K562 (cell line): ENCODE results near the gene MAN2B1. TPM values are rescaled to one million over a fixed set of nuclear protein-coding genes. Genes with fewer than 3 reads are reported as not detected.

Experiments
- CEBPB ChIP-seq: fragments of 450-650 bp; IDR thresholded peaks from 2 replicates; pipeline ENCODE4 v1.6.1; 2016; ENCODE audit warnings: missing genetic modification characterization, missing compliant biosample characterization
- CHD2 ChIP-seq: IDR thresholded peaks from 2 replicates; pipeline ENCODE4 v1.6.1; 2011; ENCODE audit warnings: low read depth, low read length
- CHD4 ChIP-seq: fragments of 200-600 bp; sonication (generic); IDR thresholded peaks from 3 replicates; pipeline ENCODE4 v1.6.1; 2012; ENCODE audit warnings: low read depth, mild to moderate bottlenecking, mixed read lengths, low read length, inconsistent platforms; ENCODE audit not compliant: insufficient read depth, insufficient replicate concordance, poor library complexity, severe bottlenecking
- DNMT1 ChIP-seq: fragments of 450-650 bp; IDR thresholded peaks from 2 replicates; pipeline ENCODE4 v1.6.1; 2016; ENCODE audit warnings: antibody characterized with exemption, mild to moderate bottlenecking
- ELK3 ChIP-seq: fragments of 450-650 bp; formaldehyde crosslinking; IDR thresholded peaks from 2 replicates; pipeline ENCODE4 v1.4.0; 2020; ENCODE audit warnings: mild to moderate bottlenecking
- ERF ChIP-seq: fragments of 450-650 bp; formaldehyde crosslinking; IDR thresholded peaks from 2 replicates; pipeline ENCODE4 v1.4.0; 2020; ENCODE audit warnings: mild to moderate bottlenecking, mixed read lengths
- ETV6 ChIP-seq, 3 experiments: fragments of 150-350 bp in 1 of 3; sonication (generic) in 1 of 3; formaldehyde crosslinking in 1 of 3; IDR thresholded peaks; 2 replicates each; pipeline versions ENCODE4 v1.6.1 to v1.8.0; 2014 to 2022; ENCODE audit warnings: borderline replicate concordance in 2 of 3, low read depth in 2 of 3, antibody characterized with exemption in 1 of 3, low read length in 1 of 3, mild to moderate bottlenecking in 1 of 3, missing genetic modification reagents in 1 of 3
- FOXM1 ChIP-seq, 2 experiments: fragments of 450-650 bp in 1 of 2; sonication (generic) in 1 of 2; formaldehyde crosslinking in 1 of 2; IDR thresholded peaks; 2 replicates each; pipeline versions ENCODE4 v1.6.1 to v1.9.0; 2017 to 2022; ENCODE audit warnings: low read depth in 2 of 2, mild to moderate bottlenecking in 2 of 2, missing genetic modification reagents in 1 of 2, moderate library complexity in 1 of 2
- GABPB2 ChIP-seq: fragments of 250-450 bp; sonication (Bioruptor Pico); conservative IDR thresholded peaks from 2 replicates; pipeline ENCODE4 v1.5.1; 2021; ENCODE audit warnings: mild to moderate bottlenecking
- IFI16 ChIP-seq: fragments of 250-450 bp; sonication (Bioruptor Pico); IDR thresholded peaks from 2 replicates; pipeline ENCODE4 v2.1.2; 2022; ENCODE audit warnings: mild to moderate bottlenecking, inconsistent platforms
- MCM2 ChIP-seq: fragments of 450-650 bp; IDR thresholded peaks from 2 replicates; pipeline ENCODE4 v1.6.1; 2017; ENCODE audit warnings: low read depth, mild to moderate bottlenecking
- MECOM ChIP-seq: fragments of 250-450 bp; sonication (Bioruptor Pico); IDR thresholded peaks from 2 replicates; pipeline ENCODE4 v1.8.0; 2022; ENCODE audit warnings: inconsistent platforms
- NCOR1 ChIP-seq: fragments of 450-650 bp; IDR thresholded peaks from 2 replicates; pipeline ENCODE4 v1.6.1; 2016; ENCODE audit warnings: mild to moderate bottlenecking, moderate library complexity
- PCBP2 ChIP-seq: fragments of 200-400 bp; formaldehyde crosslinking; IDR thresholded peaks from 2 replicates; pipeline ENCODE4 v1.6.1; 2018; ENCODE audit warnings: low read length, low read depth, mild to moderate bottlenecking, moderate library complexity; ENCODE audit not compliant: poor library complexity, severe bottlenecking
- SNAPC5 ChIP-seq: fragments of 250-450 bp; sonication (Bioruptor Pico); IDR thresholded peaks from 2 replicates; pipeline ENCODE4 v1.8.0; 2021; ENCODE audit warnings: moderate library complexity, mild to moderate bottlenecking, inconsistent platforms
- SUPT5H ChIP-seq: fragments of 450-650 bp; IDR thresholded peaks from 2 replicates; pipeline ENCODE4 v1.6.1; 2016
- ZNF24 ChIP-seq: fragments of 450-650 bp; IDR thresholded peaks from 2 replicates; pipeline ENCODE4 v1.6.1; 2016
- ZNF384 ChIP-seq: IDR thresholded peaks from 2 replicates; pipeline ENCODE4 v1.6.1; 2012; ENCODE audit warnings: low read depth, low read length, improper control_type of control experiment
- ZNF436 ChIP-seq: fragments of 250-450, 450-650 bp; sonication (Bioruptor Pico); formaldehyde crosslinking; IDR thresholded peaks from 2 replicates; pipeline ENCODE4 v1.7.0; 2020; ENCODE audit warnings: mild to moderate bottlenecking
- ZNF592 ChIP-seq: fragments of 450-650 bp; IDR thresholded peaks from 2 replicates; pipeline ENCODE4 v1.6.1; 2017; ENCODE audit warnings: antibody characterized with exemption, mild to moderate bottlenecking
- polyA plus RNA-seq, 8 experiments: library from polyadenylated mRNA; depleted of rRNA in 4 of 8; stranded (reverse) in 5 of 8; unstranded in 3 of 8; fragments of >200 nt; fragmentation: Nextera tagmentation in 2 of 8; fragmentation: Illumina TruSeq in 1 of 8; extraction: Ambion mirVana in 2 of 8; extraction: Trizol in 1 of 8; gene quantifications; 2 replicates each; pipeline versions ENCODE4 v1.2.1 to v1.2.3, GENCODE V29; 2011 to 2014; ENCODE audit warnings: inconsistent platforms in 1 of 8, missing spikeins in 1 of 8
- total RNA-seq, 7 experiments: library from RNA; depleted of rRNA in 6 of 7; stranded (reverse); fragments of >200 nt in 6 of 7; fragmentation: Illumina TruSeq in 2 of 7; extraction: Trizol in 2 of 7; gene quantifications; 2 replicates each; pipeline versions ENCODE4 v1.2.1 to v1.2.3, GENCODE V29; 2011 to 2021; ENCODE audit warnings: low replicate concordance in 1 of 7

The MAN2B1 gene
- total and polyA plus RNA-seq, 9 of the 15 experiments (the other 6 are each of a cell fraction or from before 2014, with no cell fraction given), result 0.59 to 33.8 (median 11.4) TPM

GRCh38 chr19:12670159-12670928, 3.8 kb upstream of the MAN2B1 start (continued):
- TF ChIP-seq MCM2 (no peak), SUPT5H (no peak; the same call in 1 of the 2 replicates), GABPB2 (CRISPR knock-in tag) (no peak), PCBP2 (no peak), IFI16 (CRISPR knock-in tag) (no peak), CEBPB (tag) (no peak), CHD4 (no peak), ZNF24 (no peak), SNAPC5 (CRISPR knock-in tag) (no peak), ETV6 (IDR thresholded peaks at IDR 0.05; ENCODE audit: borderline replicate concordance in 1 of 2, low read depth in 2 of 2, low read length in 1 of 2) (no peak), ETV6 (CRISPR knock-in tag; IDR thresholded peaks at IDR 0.05; ENCODE audit: borderline replicate concordance) (no peak), ERF (no peak), ZNF384 (no peak), FOXM1 (IDR thresholded peaks at IDR 0.05; ENCODE audit: low read depth) (no peak), FOXM1 (CRISPR knock-in tag; IDR thresholded peaks at IDR 0.05; ENCODE audit: low read depth) (no peak), ZNF592 (no peak), ZNF436 (CRISPR knock-in tag) (no peak), CHD2 (no peak), ELK3 (CRISPR knock-in tag) (no peak), DNMT1 (no peak), MECOM (CRISPR knock-in tag) (no peak), NCOR1 (no peak)
